B cell (primary cell): Measurements from ENCODE around the gene COL4A1.

Experiments used
- CTCF ChIP-seq: fragments of 200-600 bp; IDR thresholded peaks from one replicate; pipeline ENCODE4 v1.8.0; 2022; ENCODE audit warnings: antibody characterized with exemption, mild to moderate bottlenecking
- EZH2 ChIP-seq: IDR thresholded peaks from 2 replicates; pipeline ENCODE4 v1.6.1; 2012; ENCODE audit warnings: borderline replicate concordance, low read depth, mild to moderate bottlenecking, moderate library complexity, low read length; ENCODE audit not compliant: insufficient read depth, poor library complexity, severe bottlenecking

DNA sequence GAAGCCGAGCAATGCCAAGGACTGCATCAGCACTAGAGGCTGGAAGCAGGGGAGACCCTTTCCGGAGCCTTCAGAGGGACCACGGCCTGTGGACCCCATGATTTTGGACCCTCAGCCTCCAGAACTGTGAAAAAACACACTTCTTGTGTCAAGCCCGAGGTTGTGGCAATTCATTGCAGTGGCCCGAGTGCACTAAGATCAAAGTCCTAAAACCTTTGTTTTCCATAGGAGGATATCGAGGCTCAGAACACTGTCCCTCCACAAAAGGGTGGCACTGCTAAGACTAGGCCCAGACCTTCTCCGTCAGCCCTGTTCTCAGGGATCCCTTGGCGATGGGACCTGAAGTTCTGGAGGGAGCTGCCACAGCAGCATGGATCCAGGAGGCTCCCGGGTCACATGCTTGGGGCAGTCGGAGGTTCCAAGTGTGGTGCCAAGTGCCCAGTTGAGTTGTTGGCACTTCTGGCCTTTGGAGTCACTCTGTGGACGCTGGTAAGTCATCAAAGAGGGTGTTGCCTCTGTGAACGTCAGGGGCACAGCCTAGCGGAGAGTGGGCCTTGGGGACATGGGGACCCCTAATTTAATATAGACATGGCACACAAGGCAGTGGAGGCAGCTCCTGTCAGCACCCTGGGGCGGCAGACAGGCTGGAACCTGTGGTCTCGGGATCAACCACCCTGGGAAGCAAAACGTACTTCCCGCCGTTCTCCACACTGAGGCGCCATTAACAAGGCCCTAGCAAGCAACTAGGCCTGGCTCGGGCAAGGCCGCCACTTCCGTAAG, 199.2 kb downstream of the COL4A1 start:
- TF ChIP-seq CTCF (no peak), EZH2 (no peak)
